A673 (cell line): ENCODE measurements around the gene TRPT1. TPM values are rescaled to one million over a fixed set of nuclear protein-coding genes. Genes with fewer than 3 reads are reported as not detected.

Experiments used
- BruUV-seq: library from RNA; stranded (reverse); fragments of 400-500 nt; replicated peaks from 2 replicates; lab custom pipeline; 2021; lab: Mats Ljungman, UMichigan
- CTCF ChIA-PET: fragments of 300-600 bp; sonication (Branson Sonifier 250); formaldehyde crosslinking; loops from one replicate; lab custom pipeline; 2022; ENCODE audit warnings: antibody characterized with exemption; lab: Charles Lee
- POLR2A ChIA-PET: fragments of 300-600 bp; sonication (Branson Sonifier 250); formaldehyde crosslinking; loops from one replicate; lab custom pipeline; 2022; ENCODE audit warnings: antibody characterized with exemption; ENCODE audit not compliant: low non-redundant PET; lab: Charles Lee
- DNase-seq: peaks from one replicate; pipeline ENCODE4 v3.0.0-alpha.2; 2015; ENCODE audit warnings: low spot score
- H3K27ac ChIP-seq: fragments of 200-600 bp; sonication (generic); 2 replicates; pipeline ENCODE4 v1.5.1; 2016; ENCODE audit warnings: mixed run types, low read depth, mild to moderate bottlenecking, mixed read lengths, antibody characterized with exemption, low read length; ENCODE audit not compliant: poor library complexity, severe bottlenecking
- H3K27me3 ChIP-seq: fragments of 200-600 bp; sonication (generic); replicated peaks from 2 replicates; pipeline ENCODE4 v1.6.1; 2017; ENCODE audit warnings: mixed run types, low read depth, mild to moderate bottlenecking, mixed read lengths, antibody characterized with exemption, low read length; ENCODE audit not compliant: insufficient read depth, poor library complexity
- H3K36me3 ChIP-seq: fragments of 200-600 bp; sonication (generic); 2 replicates; pipeline ENCODE4 v1.6.1; 2016; ENCODE audit warnings: mixed run types, mild to moderate bottlenecking, mixed read lengths, antibody characterized with exemption, low read length; ENCODE audit not compliant: insufficient read depth, poor library complexity, severe bottlenecking
- H3K4me1 ChIP-seq: fragments of 200-600 bp; sonication (generic); 2 replicates; pipeline ENCODE4 v1.6.1; 2017; ENCODE audit warnings: mixed run types, mild to moderate bottlenecking, mixed read lengths, antibody characterized with exemption, low read length; ENCODE audit not compliant: insufficient read depth, poor library complexity, severe bottlenecking
- H3K4me3 ChIP-seq: fragments of 200-600 bp; sonication (generic); 2 replicates; pipeline ENCODE4 v1.5.1; 2016; ENCODE audit warnings: low read depth, mixed run types, mild to moderate bottlenecking, mixed read lengths, low read length; ENCODE audit not compliant: poor library complexity, severe bottlenecking
- H3K9me3 ChIP-seq: fragments of 200-600 bp; sonication (generic); 2 replicates; pipeline ENCODE4 v1.6.1; 2016; ENCODE audit warnings: mixed run types, low read depth, mild to moderate bottlenecking, mixed read lengths, antibody characterized with exemption, low read length; ENCODE audit not compliant: poor library complexity, severe bottlenecking
- CTCF ChIP-seq: fragments of 300-800, 200-600 bp; sonication (generic); conservative IDR thresholded peaks from 2 replicates; pipeline ENCODE4 v1.5.1; 2017; ENCODE audit warnings: low read depth, mild to moderate bottlenecking, antibody characterized with exemption, low read length, moderate library complexity, mixed read lengths
- EZH2 ChIP-seq: fragments of 200-600 bp; sonication (generic); IDR thresholded peaks from 2 replicates; pipeline ENCODE4 v1.6.1; 2017; ENCODE audit warnings: borderline replicate concordance, low read depth, mild to moderate bottlenecking, mixed read lengths, antibody characterized with exemption, low read length; ENCODE audit not compliant: poor library complexity, severe bottlenecking
- intact Hi-C: fragments of 100-400 bp; cut with micrococcal nuclease; formaldehyde crosslinking; loops from one replicate; pipeline ENCODE4 v1.10.0; 2022; ENCODE audit not compliant: unreplicated experiment
- total RNA-seq: library from RNA; stranded (reverse); gene quantifications from 2 replicates; pipeline ENCODE4 v1.2.3, GENCODE V29; 2021

The TRPT1 gene
- total RNA-seq, 1 experiment from 2014 or later: 43.6 TPM

GRCh38 chr11:64253481-64253880 lies 27.5 kb upstream of the TRPT1 start:
- H3K4me1 ChIP-seq: peaks cover 20% of the 10 kb centered on the region
- BruUV-seq: no TSS peak
- no peak overlapping the region for H3K4me3 ChIP-seq
- DNase-seq: no peak
- H3K36me3 ChIP-seq: peaks cover 32% of the 10 kb centered on the region
- ChIA-PET POLR2A (no interaction called here), CTCF (no interaction called here)
- no peaks in the 10 kb centered on the region for H3K27me3 ChIP-seq
- H3K9me3 ChIP-seq: no peaks in the 10 kb centered on the region
- no peak for TF ChIP-seq EZH2
- TF ChIP-seq CTCF: no peak
- H3K27ac ChIP-seq: no peak overlapping the region
- intact Hi-C loops: no loop called here

- H3K27me3 ChIP-seq: no peaks in the 10 kb centered on the region
- peak overlapping the region; percentile 79 for H3K4me3 ChIP-seq
- intact Hi-C loops: no loop called here
- no peak overlapping the region for H3K27ac ChIP-seq
- ChIA-PET CTCF (interaction anchor here (1.7 kb wide), 1 partner anchor 49 kb away, joined by 11 read pairs; no protein-coding TSS in a partner anchor), POLR2A (no interaction called here)
- H3K4me1 ChIP-seq: peaks cover 20% of the 10 kb centered on the region
- TF ChIP-seq EZH2 (no peak), CTCF (no peak)
- DNase-seq: no peak
- no peaks in the 10 kb centered on the region for H3K9me3 ChIP-seq
- no TSS peak for BruUV-seq
- peaks cover 28% of the 10 kb centered on the region for H3K36me3 ChIP-seq
These were observed 27.1 kb upstream of the TRPT1 start for GRCh38 chr11:64253043-64253442.

- intact Hi-C loops: no loop called here
- peak; percentile 55 for DNase-seq
These were observed 26.3 kb upstream of the TRPT1 start for GRCh38 chr11:64252003-64252872.

More at GRCh38 chr11:64252003-64252872, 26.3 kb upstream of the TRPT1 start:
- Histone ChIP-seq H3K9me3 (no peaks in the 10 kb centered on the region), H3K4me3 (peak overlapping the region; percentile 79), H3K27ac (peak overlapping the region; percentile 68), H3K27me3 (no peaks in the 10 kb centered on the region), H3K4me1 (peaks cover 27% of the 10 kb centered on the region), H3K36me3 (peaks cover 27% of the 10 kb centered on the region)
- CTCF ChIA-PET: interaction anchor here (0.6 to 1.7 kb wide), 14 partner anchors 9 to 79 kb away, joined by 3 to 11 read pairs (median 5); partner anchors contain the start of genes PRDX5 and TRMT112
- TSS peak; percentile 30 for BruUV-seq
- TF ChIP-seq EZH2: no peak
- peak; percentile 64 for TF ChIP-seq CTCF
- POLR2A ChIA-PET: no interaction called here
